ENCODE results near the gene SLC25A26. TPM values are rescaled to one million over a fixed set of nuclear protein-coding genes. Genes with fewer than 3 reads are reported as not detected.

Gene SLC25A26
- total RNA-seq, 4 donors from 2014 or later = 20.1 to 44.4 (median 23.2) TPM

DNA sequence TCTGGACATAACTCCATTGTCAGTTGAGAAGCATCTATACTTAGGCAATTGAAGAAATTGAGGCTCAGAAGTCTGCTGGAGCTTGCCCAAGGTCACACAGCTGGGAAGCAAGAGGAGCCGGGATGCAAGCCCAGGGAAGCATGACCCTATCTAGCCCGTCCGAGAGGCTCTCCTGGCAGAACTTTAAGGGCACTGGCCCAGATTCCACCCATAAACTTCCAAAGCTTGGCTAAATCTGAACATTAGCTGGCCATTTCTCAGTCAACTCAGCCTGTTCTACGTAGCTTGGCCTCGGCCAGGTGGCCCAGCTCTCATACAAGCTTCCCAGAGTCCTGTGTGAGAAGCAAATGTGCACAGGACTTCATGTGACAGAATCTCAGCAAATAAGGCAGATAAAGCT lies 204.2 kb downstream of the SLC25A26 start:
- Histone ChIP-seq H3K27me3 (no peaks in the 10 kb centered on the region), H3K36me3 (peaks cover 0 to 18% (median 0%) of the 10 kb centered on the region in 3 donors), H3K4me1 (peaks cover 0 to 57% (median 22%) of the 10 kb centered on the region in 4 donors), H3K9me3 (peaks cover 0 to 13% (median 0%) of the 10 kb centered on the region in 4 donors), H3K4me3 (no peak overlapping the region), H3K27ac (peak overlapping the region in 1 of 4 donors; percentile 49)
- peak; percentile 58 to 64 for DNase-seq (ENCODE audit: low spot score in 2 of 2)
- TF ChIP-seq EP300 (IDR thresholded peaks at IDR 0.05) (peak in 1 of 2 donors; percentile 47), POLR2A (IDR thresholded peaks at IDR 0.05) (no peak)
- WGBS, 2 donors = 43 to 50% methylated on average over 5 of the region's 5 CpGs

- Histone ChIP-seq H3K9me3 (peaks cover 0 to 13% (median 0%) of the 10 kb centered on the region in 4 donors), H3K4me3 (no peak overlapping the region), H3K27me3 (no peaks in the 10 kb centered on the region), H3K27ac (peak overlapping the region in 2 of 4 donors; percentile 4 to 49), H3K4me1 (peaks cover 0 to 55% (median 22%) of the 10 kb centered on the region in 4 donors), H3K36me3 (peaks cover 0 to 18% (median 0%) of the 10 kb centered on the region in 3 donors)
- no peak for TF ChIP-seq EP300 (IDR thresholded peaks at IDR 0.05)
- no peak for TF ChIP-seq POLR2A (IDR thresholded peaks at IDR 0.05)
- no peak for TF ChIP-seq CTCF (IDR thresholded peaks at IDR 0.05)
- 78 to 83% methylated on average over 7 of the region's 7 CpGs for WGBS, 2 donors
- no peak for DNase-seq (ENCODE audit: low spot score in 2 of 2)
Observed at GRCh38 chr3:66425576-66426114, 204.8 kb downstream of the SLC25A26 start.

DNA sequence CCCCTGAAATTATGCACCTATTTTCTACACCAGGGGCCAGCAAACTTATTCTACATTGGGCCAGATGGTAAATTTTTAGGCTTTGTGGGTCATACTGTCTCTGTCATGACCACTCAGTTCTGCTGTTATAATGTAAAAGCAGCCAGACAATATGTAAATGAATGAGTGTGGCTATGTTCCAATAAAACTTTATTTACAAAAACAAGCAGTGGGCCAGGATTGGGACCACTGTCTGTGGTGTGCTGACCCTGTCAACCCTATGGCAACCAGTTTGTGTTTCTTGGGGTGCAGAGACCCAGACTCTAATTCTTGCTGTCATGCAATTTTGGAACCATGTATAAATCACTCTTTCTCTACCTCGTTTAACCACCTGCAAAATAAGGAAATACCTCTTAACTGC lies 205.3 kb downstream of the SLC25A26 start:
- no peaks in the 10 kb centered on the region for H3K27me3 ChIP-seq
- peaks cover 0 to 18% (median 0%) of the 10 kb centered on the region in 3 donors for H3K36me3 ChIP-seq
- no peak for TF ChIP-seq POLR2A (IDR thresholded peaks at IDR 0.05)
- peak overlapping the region in 1 of 4 donors; percentile 4 for H3K27ac ChIP-seq
- DNase-seq (ENCODE audit: low spot score in 2 of 2) = no peak
- peaks cover 0 to 60% (median 22%) of the 10 kb centered on the region in 4 donors for H3K4me1 ChIP-seq
- no peak overlapping the region for H3K4me3 ChIP-seq
- 81 to 95% methylated on average over 1 of the region's 1 CpG for WGBS, 2 donors
- peaks cover 0 to 13% (median 0%) of the 10 kb centered on the region in 4 donors for H3K9me3 ChIP-seq

- WGBS, 2 donors = 94 to 97% methylated on average over 3 of the region's 3 CpGs
- Histone ChIP-seq H3K9me3 (peaks cover 0 to 3% (median 0%) of the 10 kb centered on the region in 4 donors), H3K27ac (no peak overlapping the region), H3K4me1 (peaks cover 0 to 71% (median 27%) of the 10 kb centered on the region in 4 donors), H3K27me3 (no peaks in the 10 kb centered on the region), H3K36me3 (peaks cover 0 to 10% (median 0%) of the 10 kb centered on the region in 3 donors), H3K4me3 (no peak overlapping the region)
- TF ChIP-seq POLR2A (IDR thresholded peaks at IDR 0.05) (no peak), EP300 (IDR thresholded peaks at IDR 0.05) (no peak), CTCF (IDR thresholded peaks at IDR 0.05) (no peak)
- DNase-seq (ENCODE audit: low spot score in 2 of 2) = no peak
Observed at GRCh38 chr3:66427352-66427751, 206.6 kb downstream of the SLC25A26 start.

DNA sequence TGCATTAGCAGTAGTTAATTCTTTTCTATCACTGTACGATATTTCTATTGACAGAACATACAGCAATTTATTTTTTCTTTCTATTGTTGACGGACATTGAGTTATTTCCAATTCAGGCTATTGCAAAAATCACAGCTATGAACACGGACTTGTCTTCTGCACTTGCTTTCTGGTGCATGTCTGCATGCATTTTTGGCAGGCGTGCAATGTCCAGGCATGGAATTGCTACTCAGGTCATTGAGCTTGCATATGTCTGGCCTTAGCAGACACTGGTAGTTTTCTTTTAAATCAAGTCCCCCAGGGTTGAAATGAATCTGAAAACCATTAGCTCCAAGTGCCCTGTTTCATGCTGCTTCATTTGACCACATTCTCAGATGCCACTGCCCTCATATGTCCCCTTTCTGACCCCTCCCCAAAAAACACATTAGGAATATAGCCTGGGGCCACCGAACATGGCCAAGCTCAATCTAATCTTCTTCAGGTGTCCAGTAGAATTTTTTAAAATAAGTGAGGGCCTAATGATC lies 207.2 kb downstream of the SLC25A26 start:
- no peaks in the 10 kb centered on the region for H3K27me3 ChIP-seq
- no peak overlapping the region for H3K4me3 ChIP-seq
- peaks cover 0 to 75% (median 30%) of the 10 kb centered on the region in 4 donors for H3K4me1 ChIP-seq
- no peaks in the 10 kb centered on the region for H3K9me3 ChIP-seq
- H3K27ac ChIP-seq = peak overlapping the region in 1 of 4 donors; percentile 76
- TF ChIP-seq EP300 (IDR thresholded peaks at IDR 0.05) (no peak), CTCF (IDR thresholded peaks at IDR 0.05) (no peak), POLR2A (IDR thresholded peaks at IDR 0.05) (no peak)
- no peak for DNase-seq (ENCODE audit: low spot score in 2 of 2)
- peaks cover 0 to 9% (median 0%) of the 10 kb centered on the region in 3 donors for H3K36me3 ChIP-seq
- WGBS, 2 donors = 60 to 63% methylated on average over 5 of the region's 5 CpGs

Small RNA genes lying within 50 kb of the gene (small RNA-seq; reads per million reads assigned to genes)
- gene RN7SL482P (not detected), gene RNU6-787P (not detected)

Other genes starting within 250 kb of the SLC25A26 start
- gene MAGI1, start 182.1 kb upstream of the SLC25A26 start, total RNA-seq = 10 to 100 TPM; 30.6 to 52.8 (median 36.1) TPM

Data from tibial nerve (tissue), 4 donors.